ENCODE data around the gene PPP1R1A.
A peak's percentile ranks its signal among the peaks of the same experiment; 100 is the strongest.

PPP1R1A gene

DNA sequence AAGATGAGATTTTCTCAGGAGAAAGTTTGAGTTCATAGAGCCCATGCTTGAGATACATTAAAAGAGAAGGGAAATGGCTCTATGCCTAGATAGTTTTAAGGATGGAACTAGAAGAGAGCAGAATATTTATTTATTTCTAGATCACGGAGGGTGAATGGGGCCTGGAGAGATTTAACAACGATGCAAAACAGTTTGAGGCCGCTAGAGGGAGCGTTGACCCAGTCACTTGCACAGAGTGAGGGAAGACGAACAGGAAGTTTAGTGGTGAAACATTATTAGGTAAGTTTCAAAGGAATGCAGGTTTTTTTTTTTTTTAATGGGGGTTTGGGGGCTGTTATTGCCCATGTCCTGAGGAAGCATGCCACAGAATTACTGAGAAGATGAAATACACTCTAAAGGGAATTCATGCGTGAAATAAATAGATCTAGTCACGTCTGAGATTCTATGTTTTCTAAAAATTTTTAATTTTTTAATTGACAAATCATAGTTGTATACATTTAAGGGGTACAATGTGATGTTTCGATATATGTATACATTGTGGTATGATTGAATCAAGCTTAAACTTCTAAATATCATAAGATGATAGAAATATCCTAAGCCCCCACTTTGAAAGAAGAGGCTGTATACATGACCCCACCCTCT, 14.8 kb upstream of the PPP1R1A start:
- DNase-seq (ENCODE audit: low spot score): peak; percentile 71

DNA sequence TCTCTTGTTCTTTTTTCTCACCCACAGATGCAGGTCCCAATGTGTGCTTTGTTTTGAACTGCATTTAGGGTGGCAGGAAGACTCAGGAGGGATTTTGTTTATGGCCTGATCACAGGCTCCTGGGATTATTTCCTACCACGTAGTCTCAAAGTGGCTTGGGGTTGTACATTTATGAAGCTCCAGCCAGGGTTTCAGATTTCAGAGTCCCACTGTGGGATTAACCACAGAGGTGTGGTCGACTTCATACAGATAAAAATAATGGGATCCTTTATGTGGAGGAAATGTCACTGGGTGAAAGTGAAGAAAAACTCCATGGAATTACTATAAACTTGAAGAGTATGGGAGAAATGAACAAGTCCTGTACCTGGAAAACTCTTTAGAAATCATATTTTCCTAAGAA, 14.2 kb upstream of the PPP1R1A start:
- no peak for DNase-seq (ENCODE audit: low spot score)

DNA sequence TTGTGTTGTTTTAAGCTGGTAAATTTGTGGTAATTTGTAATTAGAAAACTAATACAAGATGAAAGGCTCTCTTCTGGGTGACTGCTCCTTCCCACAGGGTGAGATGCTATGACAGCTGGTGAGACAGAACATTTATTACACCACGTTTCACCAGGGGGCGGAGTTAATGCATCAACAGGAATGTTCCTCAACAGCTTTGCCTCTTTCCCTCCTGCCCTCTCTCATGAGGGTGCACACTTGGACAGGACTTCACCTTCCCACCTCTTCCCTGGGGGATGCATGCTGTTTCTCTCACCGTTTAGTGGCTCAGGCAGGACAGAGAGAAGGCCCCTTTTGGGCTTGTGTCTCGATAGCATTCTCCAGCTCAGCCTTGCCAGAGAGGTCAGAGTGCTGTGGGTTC, 13.4 kb upstream of the PPP1R1A start:
- DNase-seq (ENCODE audit: low spot score): no peak

DNA sequence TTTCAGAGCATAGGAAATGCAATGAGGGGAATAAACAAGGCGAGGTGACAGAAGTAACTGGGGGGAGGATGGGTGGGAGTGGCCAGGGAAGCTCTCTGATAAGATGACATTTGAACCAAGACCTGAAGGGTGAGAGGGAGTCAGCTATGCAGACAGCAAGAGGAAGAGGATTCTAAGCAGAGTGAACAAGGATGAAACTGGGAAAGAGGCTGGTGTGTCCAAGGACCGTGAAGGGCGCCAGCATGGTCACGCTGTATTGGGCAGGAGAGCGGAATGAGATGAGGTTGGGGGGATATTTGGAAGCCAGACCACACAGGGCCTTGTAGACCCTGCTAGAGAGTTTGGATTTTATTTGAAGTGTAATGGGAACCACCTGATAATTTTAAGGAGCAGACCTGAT, 10.5 kb upstream of the PPP1R1A start:
- no peak for DNase-seq (ENCODE audit: low spot score)

DNA sequence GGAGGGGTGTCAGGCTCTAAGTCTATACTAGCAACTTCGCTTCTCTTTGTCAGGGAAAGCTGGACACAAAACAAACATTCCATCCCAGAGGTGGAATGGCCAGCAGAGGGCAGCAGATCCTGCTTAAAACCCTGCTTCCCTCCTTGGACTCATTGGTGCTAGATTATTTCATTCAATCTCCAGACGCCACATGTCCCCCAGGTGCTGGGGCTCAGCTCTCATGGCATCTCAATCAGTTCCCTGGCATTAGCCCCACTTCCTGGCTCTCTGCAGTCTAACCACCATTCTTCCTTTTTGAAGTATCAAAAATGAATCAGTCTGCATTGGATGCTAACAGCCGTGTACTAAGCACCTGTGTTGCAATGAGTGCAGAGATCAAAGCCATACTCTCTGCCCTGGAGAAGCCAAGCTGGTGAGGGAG, 8.1 kb upstream of the PPP1R1A start:
- peak; percentile 67 for DNase-seq (ENCODE audit: low spot score)

DNA sequence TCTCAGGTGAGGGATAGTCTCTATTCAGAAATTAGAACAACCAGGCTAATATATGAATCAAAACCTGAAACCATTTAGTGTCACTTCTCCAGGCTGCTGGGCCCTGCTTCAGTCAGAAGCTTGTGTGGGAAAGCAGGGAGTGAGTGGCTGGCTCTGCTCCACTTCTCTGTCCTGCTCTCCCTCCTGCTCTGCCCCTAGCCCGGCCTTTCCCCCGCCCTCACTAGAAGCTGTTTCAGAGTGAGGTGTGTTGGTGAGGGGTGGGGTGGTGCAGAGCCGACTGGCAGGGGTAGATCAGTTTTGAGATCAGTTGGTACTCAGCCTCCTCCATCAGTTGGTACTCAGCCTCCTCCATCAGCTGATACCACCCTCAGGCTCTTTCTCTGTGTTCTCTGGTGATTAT, 7.0 kb upstream of the PPP1R1A start:
- DNase-seq (ENCODE audit: low spot score): no peak

DNA sequence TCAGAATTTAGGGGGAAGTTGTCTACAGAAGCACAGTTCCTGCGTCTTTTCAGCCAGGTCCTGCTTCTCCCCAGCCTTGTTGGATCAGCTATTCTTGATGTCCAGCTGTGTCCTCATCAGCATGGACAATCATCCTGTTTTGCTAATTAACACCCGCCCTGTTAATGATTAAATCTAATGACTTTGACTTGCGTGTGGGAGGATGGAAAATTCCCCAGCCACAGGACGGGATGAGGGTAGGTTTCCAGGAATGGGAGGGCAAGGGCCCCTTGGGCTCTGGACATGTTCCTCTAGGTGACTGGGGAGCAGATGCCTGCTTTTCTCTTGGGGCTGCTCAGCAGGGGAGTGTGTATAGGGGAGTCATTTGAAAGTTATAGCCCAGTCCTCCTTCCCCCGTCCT, 5.3 kb upstream of the PPP1R1A start:
- no peak for DNase-seq (ENCODE audit: low spot score)

DNA sequence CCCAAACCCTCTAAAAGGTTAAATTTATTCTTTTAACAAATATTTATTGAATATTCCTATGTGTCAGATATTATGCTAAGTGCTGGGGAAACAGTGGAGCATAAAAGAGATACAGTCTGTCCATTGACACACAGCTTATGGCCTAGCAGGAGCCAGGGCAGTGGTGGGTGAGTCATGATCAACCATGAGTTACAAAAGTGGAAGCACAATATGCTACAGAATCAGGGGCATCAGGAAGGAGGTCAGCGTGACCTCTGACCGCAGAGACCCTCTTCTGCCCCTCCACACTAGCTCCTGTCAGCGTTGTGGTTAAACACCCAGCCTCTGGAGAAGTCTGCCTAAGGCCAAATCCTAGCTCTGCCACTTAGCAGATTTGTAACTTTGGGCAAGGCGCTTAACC, 4.7 kb upstream of the PPP1R1A start:
- DNase-seq (ENCODE audit: low spot score): no peak

DNA sequence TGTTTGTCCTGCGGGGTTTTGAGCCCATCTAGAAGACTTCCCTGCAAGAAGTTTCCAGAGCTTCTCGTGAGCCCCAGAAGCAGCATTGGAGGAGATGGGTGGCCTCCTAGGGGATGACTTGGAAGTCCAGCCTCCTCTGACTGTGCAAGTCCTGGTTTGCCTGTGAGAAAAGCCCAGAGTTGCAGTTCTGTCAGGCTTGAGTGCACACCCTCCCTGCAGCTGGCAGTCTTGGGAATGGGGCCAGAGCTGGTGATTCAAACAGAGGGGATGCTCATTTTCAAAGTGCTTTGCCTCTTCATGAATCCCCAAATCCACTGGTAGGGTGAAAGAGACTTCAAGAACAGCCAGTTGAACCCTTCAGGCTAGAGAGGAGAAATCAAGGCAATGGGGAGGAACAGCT, 3.9 kb upstream of the PPP1R1A start:
- no peak for DNase-seq (ENCODE audit: low spot score)

DNA sequence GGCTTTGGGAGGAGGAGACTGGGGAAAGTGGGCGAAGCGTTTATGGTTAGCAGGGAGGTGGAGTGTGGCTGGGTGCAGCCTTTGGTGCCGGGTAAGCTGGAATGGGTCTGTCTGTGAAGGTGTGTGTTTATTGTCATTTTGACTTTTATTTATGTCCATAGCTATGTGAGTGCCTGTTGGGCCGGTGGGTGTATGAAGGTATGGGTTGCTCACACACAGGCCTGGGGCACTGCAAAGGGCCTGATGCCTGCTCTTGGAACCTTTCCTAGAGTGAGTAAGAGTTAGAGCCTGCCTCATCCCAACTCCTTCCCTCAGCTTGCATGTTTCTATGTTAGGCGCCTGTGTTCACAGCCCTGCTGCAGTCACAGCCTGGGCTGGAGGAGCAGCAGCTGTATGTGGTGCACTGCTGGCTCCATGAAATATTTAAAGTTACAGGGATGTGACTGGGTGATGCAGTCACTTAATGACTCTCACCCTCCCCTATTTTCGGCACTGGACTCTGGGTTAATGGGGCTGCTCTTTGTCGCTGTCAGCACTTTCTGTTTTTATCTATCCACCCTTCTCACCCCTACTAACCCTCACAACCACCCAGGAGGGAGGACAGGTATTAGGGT, 2.6 kb upstream of the PPP1R1A start:
- no peak for DNase-seq (ENCODE audit: low spot score)

DNA sequence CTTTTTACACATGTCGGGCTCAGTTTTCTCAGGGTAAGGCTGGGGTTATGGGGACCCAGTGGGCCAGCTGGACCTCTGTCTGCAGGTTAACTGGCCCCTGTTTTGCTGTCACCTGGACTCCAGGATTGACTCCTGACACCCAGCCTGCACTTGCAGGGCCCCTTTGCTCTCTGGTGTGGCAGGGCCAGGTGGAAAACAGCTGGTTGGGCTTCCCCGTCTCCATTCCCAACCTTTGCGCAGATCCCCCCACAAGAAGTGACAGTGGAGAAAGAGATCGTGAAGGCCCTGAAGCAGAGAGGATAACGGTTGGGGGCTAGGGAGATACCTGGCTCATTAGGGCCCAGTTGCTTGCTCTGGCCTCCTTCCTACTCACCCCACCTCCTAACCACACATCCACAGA, 1.5 kb upstream of the PPP1R1A start:
- DNase-seq (ENCODE audit: low spot score): no peak

DNA sequence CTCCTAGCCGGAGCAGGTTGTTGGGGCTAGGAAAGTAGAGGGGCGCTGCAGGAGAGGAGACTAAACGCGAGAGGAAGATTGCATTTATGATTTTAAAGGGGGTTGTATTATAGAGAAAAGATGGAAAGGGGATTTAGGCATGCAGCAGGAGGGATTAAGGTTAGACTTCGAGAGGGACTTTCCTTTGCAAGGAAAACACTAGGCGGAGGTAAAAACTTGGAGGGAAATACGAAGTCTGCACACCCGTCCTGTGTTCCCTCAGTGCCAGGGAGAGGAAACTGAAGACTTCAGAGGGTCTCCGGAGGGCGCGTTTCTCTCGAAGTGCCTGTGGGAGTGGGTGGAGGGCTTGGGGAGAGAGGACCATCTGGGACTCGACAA, 420 bp upstream of the PPP1R1A start:
- no peak for DNase-seq (ENCODE audit: low spot score)

DNA sequence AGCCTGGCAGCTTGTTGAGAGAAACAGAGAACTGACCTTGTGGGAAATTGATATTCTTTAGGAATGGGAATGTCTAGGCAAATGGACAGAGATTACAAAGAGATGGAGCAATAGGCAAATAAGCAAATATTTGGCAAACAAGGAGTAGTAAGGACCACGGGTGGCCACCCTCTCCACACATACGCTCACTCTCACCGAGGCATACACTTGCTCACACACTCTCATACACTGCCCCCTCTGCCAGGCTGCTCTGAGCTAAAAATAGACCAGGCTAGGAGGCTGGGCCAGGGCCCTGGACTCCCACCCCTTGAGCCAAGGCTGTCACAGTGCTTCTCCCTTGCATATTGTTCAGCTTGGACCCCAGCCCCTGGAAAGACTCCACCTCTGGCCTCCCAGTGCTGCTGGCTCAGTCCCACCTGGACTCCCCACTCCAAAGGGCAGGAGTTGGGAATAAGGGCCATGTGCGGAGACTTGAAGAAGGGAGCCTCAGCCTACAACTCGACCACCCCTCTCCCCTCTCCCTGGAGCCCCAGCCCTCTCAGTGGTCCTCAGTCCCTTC, 1.1 kb downstream of the PPP1R1A start:
- DNase-seq (ENCODE audit: low spot score): peak; percentile 34

DNA sequence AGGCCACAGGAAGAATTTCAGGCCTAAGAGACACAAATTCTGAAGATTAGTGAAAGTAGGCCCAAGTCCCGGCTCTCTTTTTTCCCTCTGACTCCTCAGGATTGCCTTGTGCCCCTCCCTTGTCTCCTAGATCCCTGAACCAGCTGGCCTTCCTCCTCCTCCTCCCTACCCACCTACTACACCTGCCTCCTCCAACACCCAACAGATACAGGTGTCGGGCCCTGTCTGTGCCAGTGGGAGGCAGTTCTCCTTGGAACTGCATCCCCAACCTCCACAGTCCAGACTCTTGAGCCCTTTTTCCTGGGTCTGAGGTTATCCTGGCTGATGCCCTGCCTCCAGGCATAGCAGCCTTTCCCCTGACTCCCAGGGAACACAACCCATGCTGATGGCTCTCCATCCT, 1.8 kb downstream of the PPP1R1A start:
- no peak for DNase-seq (ENCODE audit: low spot score)

DNA sequence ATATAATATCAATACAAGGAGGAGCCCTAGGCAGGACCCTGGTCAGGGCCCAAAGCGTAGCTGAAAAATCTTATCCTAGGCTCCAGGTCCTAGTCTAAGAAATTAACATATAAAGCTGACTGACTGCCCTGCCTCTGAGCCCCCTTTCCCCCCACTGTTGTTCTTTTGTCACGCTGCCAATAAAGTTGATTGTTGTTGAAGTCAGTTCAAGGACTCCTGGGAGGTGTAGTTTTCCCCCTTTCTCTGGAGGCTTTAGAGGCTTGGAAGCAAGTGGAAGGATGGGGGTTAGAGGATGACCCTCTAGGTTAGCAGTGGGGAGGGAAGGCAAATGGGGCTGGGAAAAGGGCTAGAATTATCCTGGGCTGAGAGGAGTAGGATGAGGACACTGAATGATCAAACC, 3.2 kb downstream of the PPP1R1A start:
- DNase-seq (ENCODE audit: low spot score): no peak

DNA sequence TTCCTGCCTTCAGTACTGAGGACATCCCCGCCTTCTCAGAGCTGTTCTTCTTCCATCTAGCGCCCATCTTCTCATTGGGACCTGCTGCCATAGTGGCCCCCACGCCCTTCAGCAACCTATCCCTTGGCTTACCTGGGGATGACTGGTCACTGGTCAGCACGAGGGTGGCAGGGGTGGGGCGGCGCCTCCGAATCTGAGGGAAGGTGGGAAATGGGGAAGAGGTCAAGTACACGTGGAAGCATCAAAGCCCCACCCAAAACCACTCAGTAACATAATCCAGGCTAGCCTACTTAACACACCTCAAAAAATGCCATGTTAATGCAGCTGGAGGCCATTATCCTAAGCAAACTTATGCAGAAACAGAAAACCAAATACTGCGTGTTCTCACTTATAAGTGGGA, 4.3 kb downstream of the PPP1R1A start:
- no peak for DNase-seq (ENCODE audit: low spot score)

DNA sequence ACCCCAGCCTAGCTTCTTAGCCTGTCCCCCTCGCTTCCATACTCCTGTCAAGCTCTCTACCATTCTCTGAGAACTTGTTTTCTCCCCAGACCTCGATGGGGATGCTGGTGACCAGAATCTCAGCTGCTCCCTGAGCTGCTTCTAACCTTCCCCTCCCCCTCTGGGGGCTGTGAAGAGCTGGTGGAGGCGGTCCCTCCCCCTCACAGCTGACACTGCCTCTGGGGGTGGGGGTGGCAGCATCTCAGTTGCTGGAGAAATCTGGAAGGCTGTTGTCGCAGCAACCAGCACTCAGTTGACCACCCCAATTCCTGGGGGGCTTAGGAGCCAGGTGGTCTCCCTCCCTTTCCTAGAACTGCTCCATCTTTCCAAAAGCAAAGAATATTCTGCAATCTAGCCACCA, 4.7 kb downstream of the PPP1R1A start:
- DNase-seq (ENCODE audit: low spot score): no peak

DNA sequence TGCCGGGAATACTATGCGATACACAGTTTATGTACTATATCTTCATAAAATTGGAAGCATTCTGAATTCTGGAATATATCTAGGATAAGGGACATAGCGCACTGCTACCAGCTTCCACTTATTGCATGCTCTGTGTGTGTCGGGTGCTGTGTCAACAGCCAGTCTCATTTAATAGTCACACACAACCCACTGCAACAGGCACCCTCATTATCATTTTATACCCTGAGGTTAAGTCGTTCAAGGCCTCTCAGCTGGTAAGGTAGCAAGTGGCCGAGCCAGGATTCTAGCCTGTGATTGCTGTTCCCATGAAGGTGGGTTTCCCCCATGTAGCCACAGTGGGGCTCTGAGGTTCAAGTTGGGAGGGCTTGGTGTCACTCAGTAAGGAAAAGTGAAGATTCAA, 7.0 kb downstream of the PPP1R1A start:
- no peak for DNase-seq (ENCODE audit: low spot score)

DNA sequence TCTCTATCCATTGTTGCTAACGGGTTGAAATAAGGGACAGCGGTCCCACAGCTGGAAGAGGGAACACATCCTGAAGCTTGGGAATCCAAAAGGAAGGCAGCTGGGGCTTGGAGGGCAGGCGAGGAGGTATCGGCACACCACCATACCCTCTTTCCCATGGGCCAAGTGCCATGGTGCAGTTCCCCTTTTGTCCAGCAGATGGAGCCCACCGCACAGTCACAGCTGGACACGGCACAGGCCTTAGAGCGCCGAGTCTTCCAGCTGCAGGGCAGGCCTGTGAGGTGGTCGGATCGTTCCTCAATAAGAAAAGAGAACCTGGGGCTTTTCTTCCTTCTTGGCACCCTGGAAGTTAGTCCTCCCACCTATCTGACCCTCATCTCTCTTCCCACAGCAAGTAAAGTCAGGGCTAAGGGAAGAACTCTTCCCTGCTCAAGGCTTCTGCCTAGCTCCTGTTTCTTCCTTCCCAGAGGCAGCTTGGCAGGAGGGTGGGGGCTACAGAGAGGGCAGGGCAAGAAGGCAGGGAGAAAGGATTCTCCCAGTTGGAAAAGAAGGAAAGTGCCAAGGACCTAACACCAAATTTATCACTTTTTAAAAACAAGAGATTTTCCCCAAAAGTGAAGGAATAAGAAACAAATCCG, 8.6 kb downstream of the PPP1R1A start:
- peak; percentile 73 for DNase-seq (ENCODE audit: low spot score)

DNA sequence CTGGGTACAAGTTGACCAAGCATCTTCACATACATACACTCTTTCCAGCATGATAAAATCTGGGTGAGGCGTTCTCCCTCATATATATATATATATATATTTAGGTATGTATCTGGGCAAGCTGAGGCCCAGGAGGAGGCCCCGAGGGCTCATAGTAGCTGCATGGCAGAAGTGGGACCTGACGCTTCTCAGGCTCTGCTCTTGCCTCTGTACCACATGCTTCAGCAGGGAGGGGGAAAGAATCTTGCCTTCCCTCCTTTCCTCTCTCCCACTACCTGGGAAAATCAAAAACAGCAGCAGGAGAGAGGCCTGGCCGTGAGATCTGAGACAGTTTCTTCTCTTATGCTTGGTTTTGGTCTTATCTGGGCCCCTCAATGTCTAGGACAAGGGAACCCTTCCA, 9.2 kb downstream of the PPP1R1A start:
- DNase-seq (ENCODE audit: low spot score): no peak

DNA sequence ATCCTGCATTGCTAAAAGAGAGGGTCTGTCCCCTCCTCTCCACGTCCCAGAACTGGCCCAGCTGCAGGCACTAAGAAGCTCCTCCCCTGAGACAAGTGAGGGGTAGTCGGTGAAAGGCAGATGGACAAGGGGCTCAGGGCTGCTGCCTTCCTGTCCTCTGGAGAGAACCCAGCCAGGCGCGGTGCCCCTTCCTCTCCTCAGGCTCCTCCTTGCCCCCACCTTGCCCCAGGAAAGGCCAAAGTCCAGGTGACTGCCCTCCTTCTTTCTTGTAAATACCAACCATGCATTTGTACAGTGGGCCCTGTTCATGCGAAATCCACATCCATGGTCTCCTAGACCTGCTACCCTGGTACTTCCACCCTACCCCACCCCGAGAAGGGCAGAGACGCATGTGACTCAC, 9.7 kb downstream of the PPP1R1A start:
- DNase-seq (ENCODE audit: low spot score): no peak

DNA sequence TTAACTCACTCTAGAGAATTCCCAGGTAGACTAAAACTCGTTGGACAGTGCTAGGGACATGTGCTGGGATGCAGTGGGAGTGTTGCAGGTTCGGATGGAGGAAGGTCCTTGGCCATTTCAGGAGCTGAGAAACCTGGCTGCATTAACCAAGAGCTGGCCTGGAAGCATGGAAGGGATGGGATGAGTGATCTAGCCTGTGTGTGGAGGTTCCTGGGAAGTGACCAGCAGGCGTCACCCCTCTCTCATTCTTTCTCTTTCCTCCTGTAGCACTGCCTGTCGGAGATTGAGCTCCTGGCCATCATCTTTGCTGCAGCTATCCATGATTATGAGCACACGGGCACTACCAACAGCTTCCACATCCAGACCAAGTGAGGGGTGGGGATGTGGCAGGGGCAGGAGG, 15.6 kb downstream of the PPP1R1A start:
- DNase-seq (ENCODE audit: low spot score): no peak

Measured in pons (tissue), 1 donor.